ENCODE results near the gene YEATS4.

YEATS4 gene

GRCh38 chr12:69433653-69434052 lies 74.1 kb downstream of the YEATS4 start:
- DNase-seq (ENCODE audit: low read depth, low spot score): no peak

- DNase-seq (ENCODE audit: low read depth, low spot score): no peak
These were observed 76.1 kb downstream of the YEATS4 start for GRCh38 chr12:69435644-69436043.

DNA sequence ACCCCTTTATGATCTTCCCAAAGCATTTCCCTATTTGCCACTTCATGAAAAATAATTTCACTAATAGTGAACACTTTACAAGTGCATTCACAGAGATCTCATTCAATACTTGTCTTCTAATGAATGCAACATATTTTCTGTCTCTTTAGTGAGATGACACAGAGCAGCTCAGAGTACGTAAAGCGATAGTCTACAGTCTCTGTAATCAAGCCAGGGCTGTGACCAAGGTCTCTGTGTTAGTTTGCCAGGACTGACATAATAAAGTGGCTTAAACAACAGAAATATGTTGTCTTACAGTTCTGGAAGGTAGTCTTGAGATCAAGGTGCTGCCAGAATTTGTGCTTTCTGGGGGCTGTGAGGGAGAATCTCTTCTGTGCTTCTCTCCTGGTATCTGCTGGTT lies 77.5 kb downstream of the YEATS4 start:
- DNase-seq (ENCODE audit: low read depth, low spot score): no peak

DNA sequence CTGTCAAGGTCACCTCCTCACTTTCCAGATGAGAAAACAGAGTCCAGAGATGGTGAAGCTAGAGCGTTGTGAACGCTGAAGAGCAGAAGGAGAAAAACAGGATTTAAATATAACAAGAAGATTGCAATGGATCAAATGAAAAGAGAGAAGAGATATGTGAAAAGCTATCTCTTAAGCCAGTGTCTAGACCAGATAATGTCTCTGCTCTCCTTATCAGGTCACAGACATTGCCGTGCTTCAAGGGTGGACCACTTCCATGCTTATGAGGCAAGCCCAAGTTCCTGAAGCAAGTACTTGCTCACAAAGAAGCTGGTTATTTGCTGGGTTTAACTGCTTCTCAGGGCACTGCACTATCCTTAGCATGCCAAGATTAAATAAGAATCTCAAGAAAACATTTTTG lies 79.0 kb downstream of the YEATS4 start:
- DNase-seq (ENCODE audit: low read depth, low spot score): no peak

DNA sequence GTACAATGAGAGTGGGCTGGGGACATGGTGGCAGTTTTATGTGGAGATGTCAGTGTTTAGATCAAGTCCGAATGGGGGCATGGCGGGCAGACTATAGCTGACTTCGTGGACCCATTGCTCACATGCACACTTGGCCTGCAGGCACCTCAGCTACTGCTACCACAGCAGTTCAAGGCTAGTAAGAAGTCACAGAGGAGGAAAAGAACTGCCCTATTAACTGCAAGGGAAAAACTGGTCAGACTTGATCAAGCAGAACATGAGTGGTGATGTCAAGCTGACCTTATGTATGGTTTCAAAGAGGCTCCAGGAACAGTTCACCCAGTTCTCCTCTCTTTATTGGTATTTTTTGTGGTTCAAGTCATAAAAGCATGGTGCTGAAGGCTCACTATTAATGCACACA lies 80.5 kb downstream of the YEATS4 start:
- no peak for DNase-seq (ENCODE audit: low read depth, low spot score)

All from brain pericyte (primary cell).